Right lobe of liver (tissue), 6 donors: ENCODE measurements around the gene KRTAP1-3. TPM values are rescaled to one million over a fixed set of nuclear protein-coding genes. Genes with fewer than 3 reads are reported as not detected.

Experiments
- ATAC-seq, 4 donors: fragments of 200-7000 bp; cut with Tn5 transposase; one replicate each; pipeline ENCODE4 v1.9.1; 2020; ENCODE audit warnings: mild to moderate bottlenecking in 4 of 4, moderate library complexity in 4 of 4
- DNase-seq, 3 donors: peaks; one replicate each; pipeline ENCODE4 v3.0.0-alpha.2; 2020
- H3K27ac ChIP-seq, 3 donors: fragments of 200-600 bp; one replicate each; pipeline ENCODE4 v1.8.0; 2022
- H3K27me3 ChIP-seq, 2 donors: fragments of 200-600 bp; one replicate each; pipeline ENCODE4 v1.8.0; 2022
- H3K36me3 ChIP-seq, 4 donors: fragments of 200-600 bp; sonication (generic) in 1 of 4; one replicate each; pipeline versions ENCODE4 v1.5.1 to v1.8.0; 2017 to 2022; ENCODE audit warnings: control low read depth in 1 of 4
- H3K4me1 ChIP-seq, 4 donors: fragments of 200-600 bp; sonication (generic) in 1 of 4; one replicate each; pipeline versions ENCODE4 v1.5.1 to v1.8.0; 2017 to 2022; ENCODE audit warnings: control low read depth in 1 of 4
- H3K4me3 ChIP-seq, 3 donors: fragments of 200-600 bp; one replicate each; pipeline ENCODE4 v1.8.0; 2022
- H3K9me3 ChIP-seq, 4 donors: fragments of 200-600 bp; sonication (generic) in 1 of 4; one replicate each; pipeline versions ENCODE4 v1.5.1 to v1.8.0; 2017 to 2022; ENCODE audit warnings: control low read depth in 1 of 4
- POLR2A ChIP-seq: fragments of 450-650 bp; IDR thresholded peaks from one replicate; pipeline ENCODE4 v1.6.1; 2017; ENCODE audit warnings: antibody characterized with exemption, mild to moderate bottlenecking
- WGBS: methylation state at CpG from one replicate; pipeline ENCODE4 v1.1.6; 2018; ENCODE audit warnings: low coverage, low lambda C conversion rate; ENCODE audit not compliant: insufficient coverage; ENCODE audit errors: missing lambda C conversion rate; 5-methylcytosine and 5-hydroxymethylcytosine counted together
- intact Hi-C, 2 donors: fragments of 100-400 bp; cut with DNase I; formaldehyde crosslinking; loops; one replicate each; pipeline versions ENCODE4 v1.11.2 to v1.14.1; 2022
- total RNA-seq, 6 experiments: library from RNA; depleted of rRNA in 2 of 6; stranded (reverse); fragments of >200 nt in 2 of 6; fragmentation: NEBNext Ultra II Directional in 3 of 6; extraction: Animal tissue kit (Norgen Biotek cat#: 25700) in 3 of 6; gene quantifications; one replicate each; pipeline versions ENCODE4 v1.1.0 to v1.2.4, GENCODE V29; 2016 to 2023
- TF ChIP-seq, protein P1 (sequence below), 4 donors: fragments of 200-600 bp in 3 of 4; fragments of 450-650 bp in 1 of 4; IDR thresholded peaks; one replicate each; pipeline versions ENCODE4 v1.5.1 to v1.8.0; 2016 to 2022; ENCODE audit warnings: antibody characterized with exemption in 4 of 4, mild to moderate bottlenecking in 2 of 4
- donor health status: DM: no; HTN: yes; CAD: no.
- donor health status: DM: no; HTN: no; CAD: no.
- donor health status: DM: no; HTN: no; CAD: no.
- donor health status: DM: no; HTN: yes; CAD: no.
- donor health status: DM: no; HTN: yes; CAD: no.

Gene KRTAP1-3
- total RNA-seq, 6 experiments from 2014 or later, result not detected

DNA sequence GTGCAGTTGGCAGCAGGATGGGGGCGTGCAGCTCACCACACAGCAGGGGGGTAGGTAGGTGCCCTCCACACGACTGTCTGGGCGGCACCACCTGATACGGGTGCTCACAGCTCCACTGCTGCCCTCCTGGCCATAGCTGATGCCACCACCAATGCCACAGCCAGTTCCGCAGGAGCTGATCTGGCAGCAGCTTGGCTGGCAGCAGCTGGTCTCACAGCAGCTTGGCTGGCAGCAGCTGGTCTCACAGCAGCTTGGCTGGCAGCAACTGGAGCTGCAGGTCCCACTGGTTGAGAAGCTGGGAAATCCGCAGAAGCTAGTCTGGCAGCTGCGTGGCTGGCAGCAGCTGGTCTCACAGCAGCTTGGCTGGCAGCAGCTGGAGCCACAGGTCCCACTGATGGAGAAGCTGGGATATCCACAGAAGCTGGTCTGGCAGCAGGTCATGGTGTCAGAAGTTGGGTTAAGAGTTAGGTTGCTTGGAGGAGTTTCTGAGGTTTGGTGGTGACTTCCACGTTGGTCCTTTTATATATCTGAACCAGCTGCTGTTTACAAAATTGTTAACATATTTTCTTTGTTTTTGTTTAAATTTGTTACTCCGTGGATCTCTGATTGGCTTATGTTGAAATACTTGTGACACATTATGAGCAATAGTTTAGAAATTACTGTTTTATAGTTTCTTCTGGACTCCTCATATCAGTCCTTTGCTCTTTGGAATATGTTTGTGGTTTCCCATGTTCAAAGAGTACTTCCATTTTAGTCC, 7.8 kb downstream of the KRTAP1-3 start, which contains the start of gene KRTAP1-5:
Gene KRTAP1-5 (minus strand): TSS at position 494 of the 757 bp plus-strand sequence. CDS start 53 bp downstream, at position 441.
- 40% methylated on average over 2 of the region's 9 CpGs for WGBS
- no peak for TF ChIP-seq POLR2A
- TF ChIP-seq, protein P1, sequence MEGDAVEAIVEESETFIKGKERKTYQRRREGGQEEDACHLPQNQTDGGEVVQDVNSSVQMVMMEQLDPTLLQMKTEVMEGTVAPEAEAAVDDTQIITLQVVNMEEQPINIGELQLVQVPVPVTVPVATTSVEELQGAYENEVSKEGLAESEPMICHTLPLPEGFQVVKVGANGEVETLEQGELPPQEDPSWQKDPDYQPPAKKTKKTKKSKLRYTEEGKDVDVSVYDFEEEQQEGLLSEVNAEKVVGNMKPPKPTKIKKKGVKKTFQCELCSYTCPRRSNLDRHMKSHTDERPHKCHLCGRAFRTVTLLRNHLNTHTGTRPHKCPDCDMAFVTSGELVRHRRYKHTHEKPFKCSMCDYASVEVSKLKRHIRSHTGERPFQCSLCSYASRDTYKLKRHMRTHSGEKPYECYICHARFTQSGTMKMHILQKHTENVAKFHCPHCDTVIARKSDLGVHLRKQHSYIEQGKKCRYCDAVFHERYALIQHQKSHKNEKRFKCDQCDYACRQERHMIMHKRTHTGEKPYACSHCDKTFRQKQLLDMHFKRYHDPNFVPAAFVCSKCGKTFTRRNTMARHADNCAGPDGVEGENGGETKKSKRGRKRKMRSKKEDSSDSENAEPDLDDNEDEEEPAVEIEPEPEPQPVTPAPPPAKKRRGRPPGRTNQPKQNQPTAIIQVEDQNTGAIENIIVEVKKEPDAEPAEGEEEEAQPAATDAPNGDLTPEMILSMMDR (IDR thresholded peaks at IDR 0.05), result no peak
- no peaks in the 10 kb centered on the region for H3K9me3 ChIP-seq
- H3K27me3 ChIP-seq, result no peaks in the 10 kb centered on the region
- DNase-seq (no peak), ATAC-seq (peak in 1 of 4 donors; percentile 39)
- no peaks in the 10 kb centered on the region for H3K4me1 ChIP-seq
- no peak within 1 kb of the TSS for H3K27ac ChIP-seq
- H3K4me3 ChIP-seq, result no peak within 1 kb of the TSS
- intact Hi-C loops, result no loop called here
- H3K36me3 ChIP-seq, result no peaks in the 10 kb centered on the region

DNA sequence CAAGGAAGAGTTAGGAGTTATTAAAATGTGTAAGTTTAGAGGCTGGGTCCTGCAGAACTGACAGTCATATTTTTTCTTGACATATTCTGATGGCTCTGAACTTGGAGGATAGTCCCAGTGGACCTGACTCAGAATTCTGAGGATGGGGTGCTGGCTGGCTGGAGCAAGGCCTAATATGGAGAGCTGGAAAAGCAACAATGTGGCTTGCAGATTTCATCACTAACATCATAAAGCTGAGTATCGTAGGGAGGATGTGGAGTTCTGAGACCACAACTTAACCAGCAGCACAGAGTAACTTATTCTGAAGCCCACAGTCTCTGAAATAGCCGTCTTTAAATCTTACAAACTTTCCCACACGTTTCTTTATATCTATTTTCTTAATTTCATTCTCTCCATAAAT, 10.0 kb downstream of the KRTAP1-3 start:
- 40% methylated on average over 3 of the region's 3 CpGs for WGBS
- intact Hi-C loops, result no loop called here
- no peak for DNase-seq
- H3K27me3 ChIP-seq, result no peaks in the 10 kb centered on the region
- H3K36me3 ChIP-seq, result no peaks in the 10 kb centered on the region
- TF ChIP-seq, protein P1 (IDR thresholded peaks at IDR 0.05), result no peak
- ATAC-seq, result no peak
- no peak overlapping the region for H3K27ac ChIP-seq
- H3K9me3 ChIP-seq, result no peaks in the 10 kb centered on the region
- no peaks in the 10 kb centered on the region for H3K4me1 ChIP-seq
- H3K4me3 ChIP-seq, result no peak overlapping the region

DNA sequence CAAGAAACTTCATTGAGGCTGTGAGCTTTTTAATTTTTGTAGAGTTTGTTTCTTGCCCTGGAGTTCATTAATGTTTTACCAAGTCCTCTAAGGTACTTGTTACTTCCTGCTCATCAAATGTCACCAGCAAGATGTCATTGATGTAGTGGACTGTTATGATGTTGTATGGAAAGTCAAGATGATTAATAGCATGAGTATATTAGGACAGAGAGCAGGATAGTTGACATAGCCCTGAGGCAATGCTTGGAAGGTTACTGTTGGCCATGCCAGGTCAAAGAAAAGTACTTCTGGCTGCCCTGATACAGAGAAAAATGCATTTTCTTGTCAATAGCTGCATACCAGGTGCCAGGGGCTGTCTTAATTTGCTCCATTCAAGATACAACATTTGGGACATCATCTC, 14.3 kb downstream of the KRTAP1-3 start:
- no peaks in the 10 kb centered on the region for H3K9me3 ChIP-seq
- no peak overlapping the region for H3K27ac ChIP-seq
- ATAC-seq (no peak), DNase-seq (no peak)
- no peaks in the 10 kb centered on the region for H3K4me1 ChIP-seq
- intact Hi-C loops, result no loop called here
- no peak for TF ChIP-seq POLR2A
- TF ChIP-seq, protein P1 (IDR thresholded peaks at IDR 0.05), result no peak
- no peak overlapping the region for H3K4me3 ChIP-seq
- H3K27me3 ChIP-seq, result no peaks in the 10 kb centered on the region
- H3K36me3 ChIP-seq, result no peaks in the 10 kb centered on the region

DNA sequence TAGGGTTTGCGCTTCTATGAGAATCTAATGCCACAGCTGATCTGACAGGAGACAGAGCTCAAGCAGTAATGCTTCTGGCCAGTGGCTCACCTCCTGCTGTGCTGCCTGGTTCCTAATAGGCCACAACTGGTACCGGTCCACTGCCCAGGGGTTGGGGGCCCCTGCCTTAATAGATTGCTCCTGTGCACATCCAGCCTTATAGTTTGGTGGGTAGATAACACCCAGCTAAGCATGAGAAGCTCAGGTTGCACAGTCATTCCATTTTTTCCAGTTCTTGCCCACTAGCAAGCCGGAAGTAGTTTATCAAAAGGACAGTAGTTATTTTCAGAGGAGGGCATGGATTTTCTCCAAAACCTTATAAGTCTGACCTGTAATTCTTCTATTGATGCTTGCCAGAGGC, 15.3 kb downstream of the KRTAP1-3 start:
- Histone ChIP-seq H3K4me3 (no peak overlapping the region), H3K27ac (no peak overlapping the region), H3K9me3 (no peaks in the 10 kb centered on the region), H3K36me3 (no peaks in the 10 kb centered on the region), H3K4me1 (no peaks in the 10 kb centered on the region), H3K27me3 (no peaks in the 10 kb centered on the region)
- TF ChIP-seq, protein P1 (IDR thresholded peaks at IDR 0.05), result no peak
- TF ChIP-seq POLR2A, result no peak
- 95% methylated on average over 2 of the region's 3 CpGs for WGBS
- intact Hi-C loops, result no loop called here
- DNase-seq, result no peak
- ATAC-seq, result no peak
